H9 (cell line): ENCODE results near the gene RTP3. TPM values are rescaled to one million over a fixed set of nuclear protein-coding genes. Genes with fewer than 3 reads are reported as not detected.
A peak's percentile ranks its signal among the peaks of the same experiment; 100 is the strongest.

Experiments
- DNase-seq: peaks from one replicate; pipeline ENCODE4 v3.0.0-alpha.2; 2017
- H2AFZ ChIP-seq: one replicate; pipeline ENCODE4 v1.6.1; 2013; ENCODE audit warnings: mild to moderate bottlenecking, low read length, control low read depth, moderate library complexity
- H2AK5ac ChIP-seq: 2 replicates; pipeline ENCODE4 v1.6.1; 2013; ENCODE audit warnings: low read length, control low read depth, mixed read lengths; ENCODE audit not compliant: insufficient read length
- H2BK120ac ChIP-seq: one replicate; pipeline ENCODE4 v1.6.1; 2013; ENCODE audit warnings: low read depth, mild to moderate bottlenecking, low read length, control low read depth, inconsistent platforms; ENCODE audit not compliant: poor library complexity, severe bottlenecking
- H2BK12ac ChIP-seq: 2 replicates; pipeline ENCODE4 v1.6.1; 2013; ENCODE audit warnings: low read length, control low read depth, mixed read lengths, low read depth; ENCODE audit not compliant: insufficient read length
- H2BK15ac ChIP-seq: 2 replicates; pipeline ENCODE4 v1.6.1; 2013; ENCODE audit warnings: low read depth, low read length, control low read depth
- H2BK20ac ChIP-seq: one replicate; pipeline ENCODE4 v1.6.1; 2013; ENCODE audit warnings: low read depth, mild to moderate bottlenecking, low read length, control low read depth, inconsistent platforms; ENCODE audit not compliant: poor library complexity, severe bottlenecking
- H2BK5ac ChIP-seq: 2 replicates; pipeline ENCODE4 v1.6.1; 2013; ENCODE audit warnings: low read length, control low read depth, mixed read lengths; ENCODE audit not compliant: insufficient read length
- H3K14ac ChIP-seq: 2 replicates; pipeline ENCODE4 v1.6.1; 2013; ENCODE audit warnings: low read length, control low read depth; ENCODE audit not compliant: insufficient read depth
- H3K18ac ChIP-seq: 2 replicates; pipeline ENCODE4 v1.6.1; 2013; ENCODE audit warnings: low read depth, mild to moderate bottlenecking, mixed read lengths, low read length, control low read depth; ENCODE audit not compliant: insufficient read length
- H3K23ac ChIP-seq: 2 replicates; pipeline ENCODE4 v1.6.1; 2013; ENCODE audit warnings: low read length, control low read depth, mixed read lengths, low read depth; ENCODE audit not compliant: insufficient read length
- H3K23me2 ChIP-seq: 2 replicates; pipeline ENCODE4 v1.6.1; 2013; ENCODE audit warnings: low read depth, mild to moderate bottlenecking, mixed read lengths, low read length, control low read depth; ENCODE audit not compliant: insufficient read length, poor library complexity, severe bottlenecking
- H3K27ac ChIP-seq: 2 replicates; pipeline ENCODE4 v1.5.1; 2013; ENCODE audit warnings: low read length, control low read depth, mixed read lengths, low read depth; ENCODE audit not compliant: insufficient read length
- H3K27me3 ChIP-seq: 2 replicates; pipeline ENCODE4 v1.6.1; 2013; ENCODE audit warnings: low read length, control low read depth, inconsistent platforms; ENCODE audit not compliant: insufficient read depth
- H3K4ac ChIP-seq: 2 replicates; pipeline ENCODE4 v1.6.1; 2013; ENCODE audit warnings: low read depth, mild to moderate bottlenecking, control low read depth, inconsistent platforms, low read length, moderate library complexity
- H3K4me1 ChIP-seq: 2 replicates; pipeline ENCODE4 v1.6.1; 2013; ENCODE audit warnings: low read length, control low read depth, inconsistent platforms; ENCODE audit not compliant: insufficient read depth
- H3K4me2 ChIP-seq: 2 replicates; pipeline ENCODE4 v1.6.1; 2013; ENCODE audit warnings: low read length, control low read depth, mixed read lengths; ENCODE audit not compliant: insufficient read length, insufficient read depth
- H3K56ac ChIP-seq: 2 replicates; pipeline ENCODE4 v1.6.1; 2013; ENCODE audit warnings: low read depth, mild to moderate bottlenecking, mixed read lengths, low read length, control low read depth; ENCODE audit not compliant: insufficient read length
- H3K79me1 ChIP-seq: 2 replicates; pipeline ENCODE4 v1.6.1; 2013; ENCODE audit warnings: low read depth, mild to moderate bottlenecking, moderate library complexity, low read length, control low read depth, inconsistent platforms; ENCODE audit not compliant: insufficient read depth, poor library complexity, severe bottlenecking
- H3K79me2 ChIP-seq: 2 replicates; pipeline ENCODE4 v1.6.1; 2013; ENCODE audit warnings: low read length, control low read depth, inconsistent platforms; ENCODE audit not compliant: insufficient read depth
- H3K9ac ChIP-seq: 2 replicates; pipeline ENCODE4 v1.6.1; 2013; ENCODE audit warnings: low read length, control low read depth, mixed read lengths; ENCODE audit not compliant: insufficient read length; ENCODE audit errors: extremely low read depth
- H3K9me3 ChIP-seq: one replicate; pipeline ENCODE4 v1.6.1; 2013; ENCODE audit warnings: low read depth, low read length, inconsistent platforms; ENCODE audit not compliant: control insufficient read depth
- H3T11ph ChIP-seq: one replicate; pipeline ENCODE4 v1.6.1; 2013; ENCODE audit warnings: mild to moderate bottlenecking, low read length, control low read depth, inconsistent platforms
- H4K20me1 ChIP-seq: one replicate; pipeline ENCODE4 v1.6.1; 2013; ENCODE audit not compliant: control insufficient read depth, insufficient read length, insufficient read depth
- H4K5ac ChIP-seq: 2 replicates; pipeline ENCODE4 v1.6.1; 2013; ENCODE audit warnings: low read depth, mild to moderate bottlenecking, mixed read lengths, low read length, control low read depth; ENCODE audit not compliant: insufficient read length
- H4K8ac ChIP-seq: replicated peaks from 2 replicates; pipeline ENCODE4 v1.6.1; 2013; ENCODE audit warnings: low read length, control low read depth, mixed read lengths, low read depth; ENCODE audit not compliant: insufficient read length
- H4K91ac ChIP-seq: 2 replicates; pipeline ENCODE4 v1.6.1; 2013; ENCODE audit warnings: low read depth, mild to moderate bottlenecking, moderate library complexity, mixed read lengths, low read length, control low read depth; ENCODE audit not compliant: insufficient read length
- H3K27ac Mint-ChIP-seq, 3 experiments: 2 replicates in 2 of 3; 3 replicates in 1 of 3; pipeline ENCODE4 v1.8.0; 2020 to 2021; ENCODE audit warnings: mixed read lengths in 3 of 3, mild to moderate bottlenecking in 1 of 3, moderate library complexity in 1 of 3
- H3K27me3 Mint-ChIP-seq: 2 replicates; pipeline ENCODE4 v1.8.0; 2021; ENCODE audit warnings: low read depth, mild to moderate bottlenecking, moderate library complexity, mixed read lengths
- H3K36me3 Mint-ChIP-seq, 3 experiments: 2 replicates in 2 of 3; 3 replicates in 1 of 3; pipeline ENCODE4 v1.8.0; 2020 to 2021; ENCODE audit warnings: low read depth in 3 of 3, mixed read lengths in 3 of 3; ENCODE audit not compliant: insufficient read depth in 1 of 3
- H3K4me1 Mint-ChIP-seq, 2 experiments: 2 replicates each; pipeline ENCODE4 v1.8.0; 2020; ENCODE audit warnings: mixed read lengths in 2 of 2
- H3K4me3 Mint-ChIP-seq, 2 experiments: 2 replicates in 1 of 2; 3 replicates in 1 of 2; pipeline ENCODE4 v1.8.0; 2020 to 2021; ENCODE audit warnings: mild to moderate bottlenecking in 2 of 2, mixed read lengths in 2 of 2, moderate library complexity in 1 of 2
- H3K9me3 Mint-ChIP-seq, 2 experiments: 2 replicates in 1 of 2; 3 replicates in 1 of 2; pipeline ENCODE4 v1.8.0; 2020; ENCODE audit warnings: mild to moderate bottlenecking in 2 of 2, mixed read lengths in 2 of 2, moderate library complexity in 1 of 2
- CTCF ChIP-seq: fragments of 200-600 bp; sonication (generic); conservative IDR thresholded peaks from 3 replicates; pipeline ENCODE4 v1.8.0; 2021; ENCODE audit warnings: antibody characterized with exemption, mild to moderate bottlenecking
- WGBS: extraction: QIAGEN DNeasy Blood & Tissue Kit; methylation state at CpG from one replicate; pipeline ENCODE4 v1.1.7; 2013; ENCODE audit warnings: missing lambda C conversion rate, low lambda C conversion rate, mixed read lengths; ENCODE audit not compliant: insufficient read length; ENCODE audit errors: extremely low coverage; 5-methylcytosine and 5-hydroxymethylcytosine counted together
- total RNA-seq: library from RNA; stranded (reverse); gene quantifications from 2 replicates; pipeline ENCODE4 v1.2.1, GENCODE V29; 2021

The RTP3 gene
- total RNA-seq, 1 experiment from 2014 or later = not detected

- H2BK12ac ChIP-seq = no peak overlapping the region
- no peak for TF ChIP-seq CTCF
- no peak overlapping the region for H3T11ph ChIP-seq
- peaks cover 7% of the 10 kb centered on the region in 2 experiments; a peak in 3 of 4 replicates for H3K4me1 Mint-ChIP-seq
- no peak overlapping the region for H3K4ac ChIP-seq
- no peak overlapping the region for H3K4me3 Mint-ChIP-seq
- H3K27me3 ChIP-seq = no peaks in the 10 kb centered on the region
- H4K5ac ChIP-seq = no peak overlapping the region
- no peaks in the 10 kb centered on the region for H3K23me2 ChIP-seq
- no peak overlapping the region for H3K56ac ChIP-seq
- no peaks in the 10 kb centered on the region for H4K20me1 ChIP-seq
- H3K18ac ChIP-seq = no peak overlapping the region
- no peaks in the 10 kb centered on the region for H3K9me3 Mint-ChIP-seq
- H3K14ac ChIP-seq = no peak overlapping the region
- no peak for DNase-seq
- no peaks in the 10 kb centered on the region for H3K9me3 ChIP-seq
- no peak overlapping the region for H3K23ac ChIP-seq
- no peak overlapping the region for H3K9ac ChIP-seq
- no peak overlapping the region for H2AFZ ChIP-seq
- no peak overlapping the region for H2BK5ac ChIP-seq
- no peak overlapping the region for H3K4me2 ChIP-seq
- no peak overlapping the region for H4K8ac ChIP-seq
- no peaks in the 10 kb centered on the region for H3K4me1 ChIP-seq
- H3K79me2 ChIP-seq = no peaks in the 10 kb centered on the region
- no peaks in the 10 kb centered on the region for H3K27me3 Mint-ChIP-seq
- no peak overlapping the region for H2BK20ac ChIP-seq
- 0 out of 7 replicates have a peak overlapping the region, but pooled peaks of 2 of the 3 experiments have one; percentile 8 to 44 for H3K27ac Mint-ChIP-seq
- no peak overlapping the region for H2AK5ac ChIP-seq
- H3K79me1 ChIP-seq = no peaks in the 10 kb centered on the region
- no peak overlapping the region for H2BK120ac ChIP-seq
- WGBS = no CpG with 5 or more reads among the region's 7 CpGs
- no peak overlapping the region for H3K27ac ChIP-seq
- H4K91ac ChIP-seq = no peak overlapping the region
- no peak overlapping the region for H2BK15ac ChIP-seq
- H3K36me3 Mint-ChIP-seq = 0 out of 7 replicates have a peak, but pooled peaks cover 0 to 3% (median 0%) of the 10 kb centered on the region in 3 experiments
These were observed 19.4 kb downstream of the RTP3 start for GRCh38 chr3:46517016-46517783.
